Lung (tissue), 12 donors: Measurements from ENCODE around the gene CCDC17. TPM values are rescaled to one million over a fixed set of nuclear protein-coding genes. Genes with fewer than 3 reads are reported as not detected.
A peak's percentile ranks its signal among the peaks of the same experiment; 100 is the strongest.

Source experiments
- ATAC-seq: fragments of 200-7000 bp; cut with Tn5 transposase; one replicate; pipeline ENCODE4 v1.9.1; 2020; ENCODE audit warnings: moderate number of reproducible peaks; ENCODE audit not compliant: insufficient read depth, low FRiP score
- DNase-seq, 3 donors: peaks; one replicate each; pipeline ENCODE4 v3.0.0-alpha.2; 2013 to 2017
- H3K27ac ChIP-seq, 2 donors: one replicate each; pipeline ENCODE4 v1.5.1; 2013; ENCODE audit warnings: mild to moderate bottlenecking in 2 of 2, moderate library complexity in 2 of 2, control low read depth in 1 of 2, inconsistent platforms in 1 of 2, low read depth in 1 of 2, low read length in 1 of 2
- H3K27me3 ChIP-seq, 3 donors: one replicate each; pipeline ENCODE4 v1.5.1; 2013; ENCODE audit warnings: low read length in 2 of 3; ENCODE audit not compliant: control insufficient read depth in 3 of 3, insufficient read depth in 3 of 3
- H3K36me3 ChIP-seq, 4 donors: one replicate each; pipeline ENCODE4 v1.5.1; 2013; ENCODE audit warnings: low read length in 4 of 4, mild to moderate bottlenecking in 1 of 4, moderate library complexity in 1 of 4; ENCODE audit not compliant: control insufficient read depth in 4 of 4, insufficient read depth in 4 of 4
- H3K4me1 ChIP-seq, 5 donors: one replicate each; pipeline ENCODE4 v1.5.1; 2013; ENCODE audit warnings: low read length in 5 of 5, mild to moderate bottlenecking in 2 of 5, moderate library complexity in 1 of 5; ENCODE audit not compliant: control insufficient read depth in 5 of 5, insufficient read depth in 5 of 5
- H3K4me3 ChIP-seq: one replicate; pipeline ENCODE4 v1.5.1; 2013; ENCODE audit warnings: mild to moderate bottlenecking, control low read depth, moderate library complexity
- H3K9ac ChIP-seq, 2 donors: one replicate each; pipeline ENCODE4 v1.5.1; 2013; ENCODE audit warnings: low read length in 2 of 2, control low read depth in 1 of 2; ENCODE audit not compliant: insufficient read depth in 1 of 2
- H3K9me3 ChIP-seq, 4 donors: one replicate each; pipeline ENCODE4 v1.5.1; 2013; ENCODE audit warnings: low read length in 3 of 4, mild to moderate bottlenecking in 1 of 4, moderate library complexity in 1 of 4; ENCODE audit not compliant: control insufficient read depth in 4 of 4, insufficient read depth in 3 of 4
- CTCF ChIP-seq: IDR thresholded peaks from 2 replicates; pipeline ENCODE4 v1.5.1; 2012; ENCODE audit warnings: mild to moderate bottlenecking; ENCODE audit errors: control extremely low read depth, extremely low read depth
- WGBS, 2 donors: extraction: QIAGEN DNeasy Blood & Tissue Kit; methylation state at CpG; one replicate each; pipeline ENCODE4 v1.1.7; 2013; 5-methylcytosine and 5-hydroxymethylcytosine counted together
- polyA plus RNA-seq, 2 donors: library from polyadenylated mRNA; stranded (reverse); fragments of 200-250 nt; gene quantifications; one replicate each; pipeline ENCODE4 v1.2.1, GENCODE V29; 2013
- total RNA-seq, 2 donors: library from RNA; depleted of rRNA in 1 of 2; stranded (reverse); fragments of >200 nt in 1 of 2; gene quantifications; one replicate each; pipeline ENCODE4 v1.2.1, GENCODE V29; 2014 to 2021
- donor health status: control.
- donor health status: control.
- donor health status: Bipolar disorder and iron deficiency.
- donor health status: healthy.
- donor health status: DM: yes; HTN: yes; CAD: no.

Gene CCDC17
- total and polyA plus RNA-seq, 4 donors, result 10.1 to 53.7 (median 22.7) TPM

- Histone ChIP-seq H3K9ac (no peak overlapping the region), H3K27me3 (no peaks in the 10 kb centered on the region), H3K4me3 (no peak overlapping the region), H3K27ac (no peak overlapping the region), H3K4me1 (no peaks in the 10 kb centered on the region), H3K9me3 (no peaks in the 10 kb centered on the region), H3K36me3 (peaks cover 31 to 45% (median 33%) of the 10 kb centered on the region in 4 donors)
- ATAC-seq (no peak), DNase-seq (no peak)
- WGBS, 2 donors, result 95 to 96% methylated on average over 3 of the region's 3 CpGs
- TF ChIP-seq CTCF, result no peak
Measured at GRCh38 chr1:45656573-45657226, 32.8 kb upstream of the CCDC17 start.

GRCh38 chr1:45654540-45655280, 30.9 kb upstream of the CCDC17 start:
- no peak overlapping the region for H3K27ac ChIP-seq
- WGBS, 2 donors, result 95 to 97% methylated on average over 12 of the region's 12 CpGs

GRCh38 chr1:45647248-45648021, 23.6 kb upstream of the CCDC17 start:
- H3K9me3 ChIP-seq, result no peaks in the 10 kb centered on the region
- 75 to 84% methylated on average over 9 of the region's 9 CpGs for WGBS, 2 donors
- TF ChIP-seq CTCF, result no peak
- H3K4me3 ChIP-seq, result no peak overlapping the region
- ATAC-seq (no peak), DNase-seq (peak in 2 of 3 donors; percentile 8 to 12)
- no peaks in the 10 kb centered on the region for H3K27me3 ChIP-seq
- H3K4me1 ChIP-seq, result peaks cover 0 to 11% (median 3%) of the 10 kb centered on the region in 5 donors
- H3K27ac ChIP-seq, result peak overlapping the region; percentile 9 to 26
- peaks cover 12 to 32% (median 24%) of the 10 kb centered on the region in 4 donors for H3K36me3 ChIP-seq
- H3K9ac ChIP-seq, result no peak overlapping the region

More at GRCh38 chr1:45654540-45655280, 30.9 kb upstream of the CCDC17 start:
- Histone ChIP-seq H3K27me3 (no peaks in the 10 kb centered on the region), H3K36me3 (peaks cover 31 to 61% (median 41%) of the 10 kb centered on the region in 4 donors), H3K9me3 (no peaks in the 10 kb centered on the region), H3K4me1 (no peaks in the 10 kb centered on the region), H3K4me3 (no peak overlapping the region), H3K9ac (no peak overlapping the region)
- no peak for ATAC-seq
- DNase-seq, result no peak
- no peak for TF ChIP-seq CTCF
